ENCODE results near the gene SUMO3. TPM values are rescaled to one million over a fixed set of nuclear protein-coding genes. Genes with fewer than 3 reads are reported as not detected.
A peak's percentile ranks its signal among the peaks of the same experiment; 100 is the strongest.

SUMO3 gene
- polyA plus RNA-seq (2011; rRNA removed) (82.6 and 111 TPM in 2 replicates), polyA minus RNA-seq (2011; rRNA and poly(A)+ RNA removed) (43.4 and 62.7 TPM in 2 replicates)

DNA sequence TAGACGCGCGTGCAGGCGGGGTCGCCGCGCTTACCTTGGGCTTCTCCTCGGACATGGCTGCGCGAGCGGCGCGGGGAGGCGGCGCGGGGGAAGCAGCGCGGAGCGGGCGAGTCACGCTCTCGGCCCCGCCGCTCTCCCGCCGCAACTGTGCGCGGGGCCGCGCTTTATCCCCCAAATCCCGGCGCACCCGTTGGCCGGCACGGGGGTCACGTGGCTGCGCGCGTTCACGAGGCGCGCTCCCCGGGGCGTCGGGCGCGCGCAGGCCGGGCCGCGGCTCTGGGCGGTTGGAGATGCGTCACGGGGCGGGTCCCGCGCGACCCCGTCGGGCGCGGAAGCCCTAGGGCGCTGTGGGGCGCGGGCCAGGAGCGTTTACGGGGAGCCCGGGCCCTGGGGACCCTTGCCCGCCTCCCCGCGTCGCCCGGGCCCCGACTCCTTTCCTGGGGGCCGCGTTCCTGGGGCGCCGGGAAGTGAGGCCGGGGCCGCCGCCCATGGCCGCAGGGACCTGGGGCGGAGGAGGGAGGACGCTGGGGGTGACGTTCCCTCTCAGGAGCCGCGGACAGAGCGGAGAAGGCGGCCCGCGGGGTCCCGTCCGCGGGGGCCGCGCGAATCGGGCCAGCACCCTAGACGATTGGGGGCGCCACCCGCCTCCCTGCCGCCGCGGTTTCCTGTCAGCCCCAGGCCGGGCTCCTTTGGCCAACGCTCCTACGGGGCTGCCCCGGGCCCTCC is at the start of gene SUMO3:
SUMO3 (minus strand) TSS at position 149 of the 726 bp plus-strand sequence; CDS start at position 55, 94 bp downstream.
- Histone ChIP-seq H3K27me3 (ENCODE audit: control insufficient read depth, insufficient read depth, low read length) (no peaks in the 10 kb centered on the region), H3K4me3 (ENCODE audit: low read depth, low read length) (peak within 1 kb of the TSS; percentile 61), H3K36me3 (ENCODE audit: control insufficient read depth, insufficient read depth, low read length) (peaks cover 5% of the 10 kb centered on the region)
- TF ChIP-seq, protein P1, sequence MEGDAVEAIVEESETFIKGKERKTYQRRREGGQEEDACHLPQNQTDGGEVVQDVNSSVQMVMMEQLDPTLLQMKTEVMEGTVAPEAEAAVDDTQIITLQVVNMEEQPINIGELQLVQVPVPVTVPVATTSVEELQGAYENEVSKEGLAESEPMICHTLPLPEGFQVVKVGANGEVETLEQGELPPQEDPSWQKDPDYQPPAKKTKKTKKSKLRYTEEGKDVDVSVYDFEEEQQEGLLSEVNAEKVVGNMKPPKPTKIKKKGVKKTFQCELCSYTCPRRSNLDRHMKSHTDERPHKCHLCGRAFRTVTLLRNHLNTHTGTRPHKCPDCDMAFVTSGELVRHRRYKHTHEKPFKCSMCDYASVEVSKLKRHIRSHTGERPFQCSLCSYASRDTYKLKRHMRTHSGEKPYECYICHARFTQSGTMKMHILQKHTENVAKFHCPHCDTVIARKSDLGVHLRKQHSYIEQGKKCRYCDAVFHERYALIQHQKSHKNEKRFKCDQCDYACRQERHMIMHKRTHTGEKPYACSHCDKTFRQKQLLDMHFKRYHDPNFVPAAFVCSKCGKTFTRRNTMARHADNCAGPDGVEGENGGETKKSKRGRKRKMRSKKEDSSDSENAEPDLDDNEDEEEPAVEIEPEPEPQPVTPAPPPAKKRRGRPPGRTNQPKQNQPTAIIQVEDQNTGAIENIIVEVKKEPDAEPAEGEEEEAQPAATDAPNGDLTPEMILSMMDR (IDR thresholded peaks at IDR 0.05; ENCODE audit: insufficient read depth, low read depth, low read length), result 0 out of 2 replicates have a peak, but pooled peaks have one; percentile 4
- CTCF ChIA-PET, result interaction anchor here (0.6 to 1.0 kb wide), 2 partner anchors 25 kb away, joined by 3 to 4 read pairs; no protein-coding TSS in a partner anchor
- POLR2A ChIA-PET, result no interaction called here
- DNase-seq (ENCODE audit: low read depth), result no peak

DNA sequence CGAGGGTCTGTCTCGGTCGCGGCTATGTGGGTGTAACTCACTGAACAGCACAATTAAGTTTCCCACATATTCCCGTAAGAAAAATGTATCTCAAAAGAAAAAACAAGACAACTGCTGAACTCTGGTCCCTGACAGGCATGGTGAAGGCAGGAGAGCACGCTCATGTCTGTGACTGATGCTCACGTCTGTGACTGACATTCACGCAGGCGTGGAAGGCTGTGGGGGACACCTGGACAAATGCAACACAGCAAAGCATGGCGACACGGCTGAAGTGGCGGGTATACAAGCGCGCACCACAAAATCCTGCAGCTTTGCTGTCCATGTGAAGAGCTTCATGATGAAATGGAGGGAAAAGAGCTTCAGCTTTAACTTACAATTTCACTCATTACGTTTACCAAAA is 49.6 kb upstream of the SUMO3 start:
- POLR2A ChIA-PET, result no interaction called here
- Histone ChIP-seq H3K36me3 (ENCODE audit: control insufficient read depth, insufficient read depth, low read length) (peaks cover 12% of the 10 kb centered on the region), H3K4me3 (ENCODE audit: low read depth, low read length) (no peak overlapping the region), H3K27me3 (ENCODE audit: control insufficient read depth, insufficient read depth, low read length) (no peaks in the 10 kb centered on the region)
- DNase-seq (ENCODE audit: low read depth), result no peak
- TF ChIP-seq, protein P1 (IDR thresholded peaks at IDR 0.05; ENCODE audit: insufficient read depth, low read depth, low read length), result no peak
- CTCF ChIA-PET, result no interaction called here

DNA sequence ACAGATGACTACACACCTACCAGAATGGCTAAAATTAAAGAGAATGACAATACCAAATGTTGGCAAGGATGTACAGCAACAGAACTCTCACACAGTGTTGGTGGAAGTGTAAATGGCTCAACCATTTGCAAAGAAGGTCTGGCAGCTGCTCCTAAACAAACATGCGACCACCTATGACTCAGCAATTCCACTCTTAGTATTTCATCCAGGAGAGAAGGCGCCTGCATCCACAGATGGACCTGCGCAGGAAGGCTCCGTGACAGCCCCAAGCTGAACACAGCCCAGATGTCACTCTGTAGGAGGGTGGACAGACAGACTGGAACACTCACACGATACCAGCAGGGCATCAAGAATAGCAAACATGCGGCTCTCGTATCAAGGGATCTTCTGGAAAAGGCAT is 48.9 kb upstream of the SUMO3 start:
- ChIA-PET CTCF (no interaction called here), POLR2A (no interaction called here)
- Histone ChIP-seq H3K27me3 (ENCODE audit: control insufficient read depth, insufficient read depth, low read length) (no peaks in the 10 kb centered on the region), H3K4me3 (ENCODE audit: low read depth, low read length) (no peak overlapping the region), H3K36me3 (ENCODE audit: control insufficient read depth, insufficient read depth, low read length) (peaks cover 12% of the 10 kb centered on the region)
- TF ChIP-seq, protein P1 (IDR thresholded peaks at IDR 0.05; ENCODE audit: insufficient read depth, low read depth, low read length), result no peak
- DNase-seq (ENCODE audit: low read depth), result no peak

DNA sequence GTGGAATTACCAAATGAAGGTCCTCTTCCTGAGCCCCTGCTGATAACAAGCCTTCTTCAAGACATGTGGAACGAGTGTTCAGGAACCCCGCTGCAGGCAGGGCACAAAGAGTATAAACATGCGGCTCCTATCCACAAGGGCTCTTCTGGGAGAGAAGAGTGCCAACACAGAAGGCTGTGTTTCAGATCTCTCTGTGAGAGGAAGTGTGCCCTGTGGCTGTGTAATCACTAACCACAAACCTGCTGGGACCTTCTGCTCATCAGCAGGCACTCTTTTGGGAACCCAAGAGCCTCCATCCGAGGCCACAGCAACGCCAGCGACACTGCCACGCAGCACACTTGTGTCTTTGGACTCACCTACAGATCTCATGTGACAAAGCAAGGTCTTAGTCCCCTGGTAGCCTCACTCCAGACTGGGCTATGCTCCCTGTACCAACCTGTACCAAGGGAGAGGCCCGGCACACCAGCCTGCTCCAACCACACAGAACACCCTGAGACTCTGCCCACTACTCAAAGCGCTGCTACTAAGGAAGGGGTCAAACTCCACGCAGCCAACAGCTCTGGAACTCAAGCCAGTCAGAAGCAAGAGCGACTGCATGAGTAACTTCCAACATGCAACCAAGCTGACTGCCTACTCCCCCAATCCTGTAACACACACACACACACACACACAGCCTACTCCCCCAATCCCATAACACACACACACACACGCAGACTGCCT is 47.9 kb upstream of the SUMO3 start:
- DNase-seq (ENCODE audit: low read depth), result no peak
- Histone ChIP-seq H3K27me3 (ENCODE audit: control insufficient read depth, insufficient read depth, low read length) (no peaks in the 10 kb centered on the region), H3K36me3 (ENCODE audit: control insufficient read depth, insufficient read depth, low read length) (peaks cover 18% of the 10 kb centered on the region), H3K4me3 (ENCODE audit: low read depth, low read length) (no peak overlapping the region)
- ChIA-PET CTCF (no interaction called here), POLR2A (no interaction called here)
- TF ChIP-seq, protein P1 (IDR thresholded peaks at IDR 0.05; ENCODE audit: insufficient read depth, low read depth, low read length), result no peak

DNA sequence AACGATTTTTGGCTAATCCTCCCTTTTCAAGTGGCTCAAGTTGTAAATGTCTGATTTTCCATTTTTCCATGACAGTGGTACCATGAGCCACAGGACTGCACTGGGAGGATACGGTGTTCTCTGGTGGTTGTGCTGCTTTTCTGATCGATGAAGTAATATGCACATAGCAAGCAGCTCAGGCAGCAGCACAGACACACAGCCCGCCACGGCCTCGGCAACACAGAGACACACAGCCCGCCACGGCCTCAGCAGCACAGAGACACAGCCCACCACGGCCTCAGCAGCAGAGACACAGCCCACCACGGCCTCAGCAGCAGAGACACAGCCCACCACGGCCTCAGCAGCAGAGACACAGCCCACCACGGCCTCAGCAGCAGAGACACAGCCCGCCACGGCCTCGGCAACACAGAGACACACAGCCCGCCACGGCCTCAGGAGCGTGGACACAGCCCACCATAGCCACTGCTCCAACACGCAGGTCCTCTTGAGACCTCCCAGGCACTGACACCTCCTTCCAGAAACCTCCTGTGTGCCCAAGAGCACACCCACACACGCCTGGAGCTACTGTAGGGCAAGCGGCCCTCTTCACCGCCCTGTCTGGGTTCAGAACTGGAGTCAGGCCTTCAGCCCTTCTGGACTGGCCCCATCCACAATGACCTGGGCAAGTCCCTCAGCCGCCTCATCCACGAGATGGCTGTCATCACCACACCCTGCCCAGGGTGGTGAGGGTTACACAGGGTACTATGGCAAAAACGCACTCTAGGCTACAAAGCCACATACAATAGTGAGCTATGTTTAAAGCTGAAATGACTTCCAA is 45.2 kb upstream of the SUMO3 start:
- H3K4me3 ChIP-seq (ENCODE audit: low read depth, low read length), result no peak overlapping the region
- no peaks in the 10 kb centered on the region for H3K27me3 ChIP-seq (ENCODE audit: control insufficient read depth, insufficient read depth, low read length)
- POLR2A ChIA-PET, result no interaction called here
- CTCF ChIA-PET, result no interaction called here
- DNase-seq (ENCODE audit: low read depth), result no peak
- peaks cover 24% of the 10 kb centered on the region for H3K36me3 ChIP-seq (ENCODE audit: control insufficient read depth, insufficient read depth, low read length)
- TF ChIP-seq, protein P1 (IDR thresholded peaks at IDR 0.05; ENCODE audit: insufficient read depth, low read depth, low read length), result no peak
